HCT116 (cell line): Measurements from ENCODE around the gene EPB41L4A. TPM values are rescaled to one million over a fixed set of nuclear protein-coding genes. Genes with fewer than 3 reads are reported as not detected.
A peak's percentile ranks its signal among the peaks of the same experiment; 100 is the strongest.

Experiments
- ATAC-seq: fragments of 200-7000 bp; cut with Tn5 transposase; 2 replicates; pipeline ENCODE4 v1.9.1; 2020; ENCODE audit warnings: mild to moderate bottlenecking, moderate library complexity
- BruUV-seq: library from RNA; stranded (reverse); fragments of 400-500 nt; replicated peaks from 2 replicates; lab custom pipeline; 2021; lab: Mats Ljungman, UMichigan
- CTCF ChIA-PET: fragments of 300-600 bp; sonication (Branson Sonifier 250); formaldehyde crosslinking; loops from one replicate; lab custom pipeline; 2021; ENCODE audit warnings: antibody characterized with exemption; lab: Charles Lee
- POLR2A ChIA-PET: fragments of 300-600, 350-600 bp; sonication (Branson Sonifier 250); formaldehyde crosslinking; loops from one replicate; lab custom pipeline; 2021; ENCODE audit warnings: antibody characterized with exemption; lab: Charles Lee
- RAD21 ChIA-PET, 2 experiments: fragments of 300-600 bp; sonication (Branson Sonifier 250); formaldehyde crosslinking; loops; one replicate each; lab custom pipeline; 2023; ENCODE audit warnings: low total read pairs in 2 of 2; ENCODE audit not compliant: uncharacterized antibody in 2 of 2, unreplicated experiment in 2 of 2, low non-redundant PET in 1 of 2; lab: Charles Lee
- DNase-seq: peaks from one replicate; pipeline ENCODE4 v3.0.0-alpha.2; 2010; ENCODE audit warnings: low read depth, low spot score
- H2AFZ ChIP-seq: fragments of 200-600 bp; shearing (Covaris generic), sonication (generic); 2 replicates; pipeline ENCODE4 v1.6.1; 2017; ENCODE audit warnings: low read depth, mixed run types, mixed read lengths, antibody characterized with exemption, low read length; ENCODE audit not compliant: poor library complexity, severe bottlenecking
- H3K27ac ChIP-seq: 2 replicates; pipeline ENCODE4 v1.5.1; 2012; ENCODE audit warnings: low read depth, low read length
- H3K27me3 ChIP-seq: fragments of 200-600 bp; sonication (generic); 2 replicates; pipeline ENCODE4 v1.6.1; 2016; ENCODE audit warnings: mixed run types, low read length, mixed read lengths; ENCODE audit not compliant: insufficient read depth
- H3K36me3 ChIP-seq, 2 experiments: fragments of 200-500 bp in 1 of 2; fragments of 200-600 bp in 1 of 2; sonication (Bioruptor generic) in 1 of 2; sonication (generic) in 1 of 2; 2 replicates each; pipeline versions ENCODE4 v1.5.1 to v1.6.1; 2014 to 2016; ENCODE audit warnings: low read length in 2 of 2, inconsistent platforms in 1 of 2, mixed read lengths in 1 of 2, mixed run types in 1 of 2; ENCODE audit not compliant: insufficient read depth in 2 of 2, control insufficient read depth in 1 of 2
- H3K4me1 ChIP-seq, 2 experiments: fragments of 200-600 bp in 1 of 2; sonication (generic) in 1 of 2; 2 replicates each; pipeline versions ENCODE4 v1.5.1 to v1.6.1; 2012 to 2017; ENCODE audit warnings: low read length in 2 of 2, inconsistent platforms in 1 of 2, mild to moderate bottlenecking in 1 of 2, mixed read lengths in 1 of 2, mixed run types in 1 of 2, moderate library complexity in 1 of 2; ENCODE audit not compliant: insufficient read depth in 2 of 2, control insufficient read depth in 1 of 2
- H3K4me2 ChIP-seq: fragments of 200-600 bp; sonication (generic); 2 replicates; pipeline ENCODE4 v1.6.1; 2017; ENCODE audit warnings: mixed run types, low read length, mixed read lengths
- H3K4me3 ChIP-seq, 2 experiments: fragments of 200-600 bp in 1 of 2; sonication (generic) in 1 of 2; replicated peaks in 1 of 2; 2 replicates each; pipeline ENCODE4 v1.5.1; 2011 to 2016; ENCODE audit warnings: low read length in 2 of 2, control low read depth in 1 of 2, low read depth in 1 of 2, mild to moderate bottlenecking in 1 of 2, mixed read lengths in 1 of 2, mixed run types in 1 of 2
- H3K79me2 ChIP-seq: fragments of 200-600 bp; sonication (generic); 2 replicates; pipeline ENCODE4 v1.6.1; 2017; ENCODE audit warnings: mild to moderate bottlenecking, mixed run types, low read length, moderate library complexity, mixed read lengths; ENCODE audit not compliant: insufficient read depth
- H3K9ac ChIP-seq: fragments of 200-600 bp; sonication (generic); 2 replicates; pipeline ENCODE4 v1.6.1; 2016; ENCODE audit warnings: low read length, mixed read lengths
- H3K9me2 ChIP-seq: fragments of 200-600 bp; sonication (generic), shearing (Covaris generic); 2 replicates; pipeline ENCODE4 v1.6.1; 2017; ENCODE audit warnings: mixed run types, mild to moderate bottlenecking, moderate library complexity; ENCODE audit not compliant: insufficient read depth
- H3K9me3 ChIP-seq, 2 experiments: fragments of 200-500 bp in 1 of 2; fragments of 200-600 bp in 1 of 2; sonication (Bioruptor generic) in 1 of 2; sonication (generic) in 1 of 2; 2 replicates each; pipeline ENCODE4 v1.6.1; 2014 to 2017; ENCODE audit warnings: low read length in 2 of 2, mixed read lengths in 2 of 2, inconsistent platforms in 1 of 2, low read depth in 1 of 2, mild to moderate bottlenecking in 1 of 2, mixed run types in 1 of 2, moderate library complexity in 1 of 2; ENCODE audit not compliant: control insufficient read depth in 1 of 2, insufficient read depth in 1 of 2
- H4K20me1 ChIP-seq: fragments of 200-600 bp; sonication (generic), shearing (Covaris generic); 2 replicates; pipeline ENCODE4 v1.6.1; 2017; ENCODE audit warnings: mixed run types, mild to moderate bottlenecking, moderate library complexity; ENCODE audit not compliant: insufficient read depth
- ATF3 ChIP-seq: IDR thresholded peaks from 2 replicates; pipeline ENCODE4 v1.6.1; 2012
- CBX3 ChIP-seq: IDR thresholded peaks from 2 replicates; pipeline ENCODE4 v1.6.1; 2012; ENCODE audit warnings: low read depth
- CEBPB ChIP-seq: IDR thresholded peaks from 2 replicates; pipeline ENCODE4 v1.6.1; 2012; ENCODE audit warnings: low read depth
- CTCF ChIP-seq, 3 experiments: fragments of 200-600 bp in 1 of 3; sonication (generic) in 1 of 3; IDR thresholded peaks in 2 of 3; conservative IDR thresholded peaks in 1 of 3; 2 replicates each; pipeline ENCODE4 v1.5.1; 2012 to 2017; ENCODE audit warnings: low read depth in 2 of 3, low read length in 2 of 3, antibody characterized with exemption in 1 of 3, borderline replicate concordance in 1 of 3, control low read depth in 1 of 3, mild to moderate bottlenecking in 1 of 3, mixed read lengths in 1 of 3, mixed run types in 1 of 3, moderate library complexity in 1 of 3; ENCODE audit not compliant: insufficient read depth in 1 of 3
- ELF1 ChIP-seq: IDR thresholded peaks from 2 replicates; pipeline ENCODE4 v1.6.1; 2012; ENCODE audit warnings: low read depth, borderline replicate concordance
- EZH2 ChIP-seq: fragments of 200-600 bp; sonication (generic); IDR thresholded peaks from 2 replicates; pipeline ENCODE4 v1.6.1; 2017; ENCODE audit warnings: antibody characterized with exemption, mixed run types
- EZH2phosphoT487 ChIP-seq: fragments of 200-600 bp; IDR thresholded peaks from 2 replicates; pipeline ENCODE4 v1.6.1; 2018; ENCODE audit warnings: antibody characterized with exemption, borderline replicate concordance
- FOSL1 ChIP-seq: IDR thresholded peaks from 2 replicates; pipeline ENCODE4 v1.6.1; 2012; ENCODE audit warnings: low read depth
- JUND ChIP-seq: IDR thresholded peaks from 2 replicates; pipeline ENCODE4 v1.6.1; 2012
- POLR2A ChIP-seq: IDR thresholded peaks from 2 replicates; pipeline ENCODE4 v1.7.0; 2011; ENCODE audit warnings: borderline replicate concordance; ENCODE audit not compliant: insufficient read depth, insufficient read length; ENCODE audit errors: extremely low read depth
- POLR2AphosphoS5 ChIP-seq: IDR thresholded peaks from 2 replicates; pipeline ENCODE4 v1.6.1; 2011; ENCODE audit warnings: mild to moderate bottlenecking, low read depth, low read length, moderate library complexity
- RAD21 ChIP-seq: IDR thresholded peaks from 2 replicates; pipeline ENCODE4 v1.6.1; 2012; ENCODE audit warnings: low read depth, mild to moderate bottlenecking
- TCF7L2 ChIP-seq: IDR thresholded peaks from 2 replicates; pipeline ENCODE4 v1.7.0; 2011; ENCODE audit warnings: borderline replicate concordance, inconsistent platforms; ENCODE audit not compliant: insufficient read depth, insufficient read length; ENCODE audit errors: extremely low read depth
- intact Hi-C: fragments of 100-400 bp; cut with micrococcal nuclease; formaldehyde crosslinking; loops from 2 replicates; pipeline ENCODE4 v1.10.0; 2022
- total RNA-seq: library from RNA; stranded (reverse); gene quantifications from one replicate; pipeline ENCODE4 v1.2.1, GENCODE V29; 2021; ENCODE audit not compliant: unreplicated experiment

Gene EPB41L4A
- total RNA-seq, 1 experiment from 2014 or later, result 2.8 TPM

- ATAC-seq (no peak), DNase-seq (no peak)
- CTCF ChIA-PET, result interaction anchor here (1.9 kb wide), 1 partner anchor 217 kb away, joined by 7 read pairs; no protein-coding TSS in a partner anchor
- Histone ChIP-seq H2AFZ (no peak overlapping the region), H3K36me3 (no peaks in the 10 kb centered on the region), H3K27ac (no peak overlapping the region), H3K4me1 (peaks cover 9 to 12% of the 10 kb centered on the region in 2 experiments), H3K9ac (no peak overlapping the region), H4K20me1 (no peaks in the 10 kb centered on the region), H3K9me2 (no peaks in the 10 kb centered on the region), H3K27me3 (no peaks in the 10 kb centered on the region), H3K9me3 (no peaks in the 10 kb centered on the region), H3K4me3 (no peak overlapping the region), H3K79me2 (no peaks in the 10 kb centered on the region), H3K4me2 (0 out of 2 replicates have a peak overlapping the region, but pooled peaks have one; percentile 9)
- intact Hi-C loops, result no loop called here
- RAD21 ChIA-PET, result no interaction called here
- POLR2A ChIA-PET, result no interaction called here
- TF ChIP-seq JUND (no peak), POLR2A (no peak), TCF7L2 (no peak), EZH2 (no peak), ATF3 (no peak), ELF1 (no peak), RAD21 (no peak), POLR2AphosphoS5 (no peak), CEBPB (no peak), FOSL1 (no peak), EZH2phosphoT487 (no peak), CTCF (IDR thresholded peaks at IDR 0.05 in 2 of 3, conservative IDR thresholded peaks at IDR 0.05 in 1 of 3; ENCODE audit: borderline replicate concordance in 1 of 3, insufficient read depth in 1 of 3, low read depth in 2 of 3, low read length in 2 of 3) (no peak), CBX3 (no peak)
- BruUV-seq, result no TSS peak
Observed at GRCh38 chr5:112203229-112203628, 215.8 kb downstream of the EPB41L4A start.
